ENCODE data around the gene PARD3. TPM values are rescaled to one million over a fixed set of nuclear protein-coding genes. Genes with fewer than 3 reads are reported as not detected.

The PARD3 gene
- total RNA-seq, 1 experiment from 2014 or later: 51.8 TPM

- Mint-ChIP-seq H3K27ac (no peak overlapping the region), H3K9me3 (no peaks in the 10 kb centered on the region), H3K4me3 (no peak overlapping the region), H3K4me1 (peaks cover 64% of the 10 kb centered on the region), H3K27me3 (ENCODE audit: low read depth) (no peaks in the 10 kb centered on the region), H3K36me3 (no peaks in the 10 kb centered on the region; the same call in 1 of the 2 replicates)
- ChIA-PET POLR2A (no interaction called here), CTCF (no interaction called here)
- no peak for ATAC-seq
- no peak for TF ChIP-seq ZNF396 (CRISPR knock-in tag; IDR thresholded peaks at IDR 0.05; ENCODE audit: borderline replicate concordance)
- TF ChIP-seq, protein P1, sequence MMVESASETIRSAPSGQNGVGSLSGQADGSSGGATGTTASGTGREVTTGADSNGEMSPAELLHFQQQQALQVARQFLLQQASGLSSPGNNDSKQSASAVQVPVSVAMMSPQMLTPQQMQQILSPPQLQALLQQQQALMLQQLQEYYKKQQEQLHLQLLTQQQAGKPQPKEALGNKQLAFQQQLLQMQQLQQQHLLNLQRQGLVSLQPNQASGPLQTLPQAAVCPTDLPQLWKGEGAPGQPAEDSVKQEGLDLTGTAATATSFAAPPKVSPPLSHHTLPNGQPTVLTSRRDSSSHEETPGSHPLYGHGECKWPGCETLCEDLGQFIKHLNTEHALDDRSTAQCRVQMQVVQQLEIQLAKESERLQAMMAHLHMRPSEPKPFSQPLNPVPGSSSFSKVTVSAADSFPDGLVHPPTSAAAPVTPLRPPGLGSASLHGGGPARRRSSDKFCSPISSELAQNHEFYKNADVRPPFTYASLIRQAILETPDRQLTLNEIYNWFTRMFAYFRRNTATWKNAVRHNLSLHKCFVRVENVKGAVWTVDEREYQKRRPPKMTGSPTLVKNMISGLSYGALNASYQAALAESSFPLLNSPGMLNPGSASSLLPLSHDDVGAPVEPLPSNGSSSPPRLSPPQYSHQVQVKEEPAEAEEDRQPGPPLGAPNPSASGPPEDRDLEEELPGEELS (CRISPR knock-in tag; IDR thresholded peaks at IDR 0.05): no peak
- no peak for TF ChIP-seq ZNF317 (CRISPR knock-in tag; IDR thresholded peaks at IDR 0.05; ENCODE audit: borderline replicate concordance, low read depth)
- TF ChIP-seq IRF1 (CRISPR knock-in tag; IDR thresholded peaks at IDR 0.05): no peak
- TF ChIP-seq SMAD3 (CRISPR knock-in tag; IDR thresholded peaks at IDR 0.05; ENCODE audit: borderline replicate concordance): no peak
- no peak for TF ChIP-seq ZNF671 (CRISPR knock-in tag; IDR thresholded peaks at IDR 0.05)
- no peak for TF ChIP-seq CTCF (IDR thresholded peaks at IDR 0.05)
- TF ChIP-seq ZNF416 (CRISPR knock-in tag; IDR thresholded peaks at IDR 0.05): no peak
- TF ChIP-seq MXD4 (CRISPR knock-in tag; IDR thresholded peaks at IDR 0.05; ENCODE audit: borderline replicate concordance): no peak
- TF ChIP-seq, protein P2, sequence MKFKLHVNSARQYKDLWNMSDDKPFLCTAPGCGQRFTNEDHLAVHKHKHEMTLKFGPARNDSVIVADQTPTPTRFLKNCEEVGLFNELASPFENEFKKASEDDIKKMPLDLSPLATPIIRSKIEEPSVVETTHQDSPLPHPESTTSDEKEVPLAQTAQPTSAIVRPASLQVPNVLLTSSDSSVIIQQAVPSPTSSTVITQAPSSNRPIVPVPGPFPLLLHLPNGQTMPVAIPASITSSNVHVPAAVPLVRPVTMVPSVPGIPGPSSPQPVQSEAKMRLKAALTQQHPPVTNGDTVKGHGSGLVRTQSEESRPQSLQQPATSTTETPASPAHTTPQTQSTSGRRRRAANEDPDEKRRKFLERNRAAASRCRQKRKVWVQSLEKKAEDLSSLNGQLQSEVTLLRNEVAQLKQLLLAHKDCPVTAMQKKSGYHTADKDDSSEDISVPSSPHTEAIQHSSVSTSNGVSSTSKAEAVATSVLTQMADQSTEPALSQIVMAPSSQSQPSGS (CRISPR knock-in tag; IDR thresholded peaks at IDR 0.05; ENCODE audit: borderline replicate concordance, low read depth): no peak
- no peak for DNase-seq (ENCODE audit: low spot score)
These were observed 384.4 kb downstream of the PARD3 start for GRCh38 chr10:34430685-34431084.

GRCh38 chr10:34428501-34428900 lies 386.6 kb downstream of the PARD3 start:
- TF ChIP-seq SMAD4 (CRISPR knock-in tag; IDR thresholded peaks at IDR 0.05): no peak
- TF ChIP-seq ZNF416 (CRISPR knock-in tag; IDR thresholded peaks at IDR 0.05): no peak
- DNase-seq (ENCODE audit: low spot score) (no peak), ATAC-seq (no peak)
- ChIA-PET POLR2A (no interaction called here), CTCF (no interaction called here)
- Mint-ChIP-seq H3K4me3 (no peak overlapping the region), H3K27me3 (ENCODE audit: low read depth) (no peaks in the 10 kb centered on the region), H3K36me3 (no peaks in the 10 kb centered on the region; the same call in 1 of the 2 replicates), H3K27ac (peak overlapping the region; percentile 9; the same call in 1 of the 2 replicates), H3K9me3 (no peaks in the 10 kb centered on the region), H3K4me1 (peaks cover 63% of the 10 kb centered on the region)

- no peaks in the 10 kb centered on the region for H3K9me3 Mint-ChIP-seq
- H3K27ac Mint-ChIP-seq: peak overlapping the region; percentile 97
- peaks cover 67% of the 10 kb centered on the region for H3K4me1 Mint-ChIP-seq
- ChIA-PET CTCF (no interaction called here), POLR2A (no interaction called here)
- ATAC-seq (peak; percentile 67), DNase-seq (ENCODE audit: low spot score) (no peak)
- peak overlapping the region; percentile 58 for H3K4me3 Mint-ChIP-seq
- H3K27me3 Mint-ChIP-seq (ENCODE audit: low read depth): no peaks in the 10 kb centered on the region
- H3K36me3 Mint-ChIP-seq: no peaks in the 10 kb centered on the region; the same call in 1 of the 2 replicates
- no peak for TF ChIP-seq STAT6 (CRISPR knock-in tag; conservative IDR thresholded peaks at IDR 0.05; ENCODE audit: low read depth)
- TF ChIP-seq ZNF121 (CRISPR knock-in tag; IDR thresholded peaks at IDR 0.05): 0 out of 2 replicates have a peak, but pooled peaks have one; percentile 12
These were observed 387.2 kb downstream of the PARD3 start for GRCh38 chr10:34427911-34428216.
